ENCODE data around the gene LSR.

- TF ChIP-seq POLR2AphosphoS5 (IDR thresholded peaks at IDR 0.05) (no peak), CTCF (IDR thresholded peaks at IDR 0.05) (no peak), POLR2A (IDR thresholded peaks at IDR 0.05; ENCODE audit: low read depth) (no peak), EP300 (IDR thresholded peaks at IDR 0.05) (no peak)
Measured at GRCh38 chr19:35261356-35262100, 12.7 kb downstream of the LSR start.

Measured in esophagus muscularis mucosa (tissue), 4 donors.